Measurements from ENCODE around the gene OR2H2.

The OR2H2 gene

DNA sequence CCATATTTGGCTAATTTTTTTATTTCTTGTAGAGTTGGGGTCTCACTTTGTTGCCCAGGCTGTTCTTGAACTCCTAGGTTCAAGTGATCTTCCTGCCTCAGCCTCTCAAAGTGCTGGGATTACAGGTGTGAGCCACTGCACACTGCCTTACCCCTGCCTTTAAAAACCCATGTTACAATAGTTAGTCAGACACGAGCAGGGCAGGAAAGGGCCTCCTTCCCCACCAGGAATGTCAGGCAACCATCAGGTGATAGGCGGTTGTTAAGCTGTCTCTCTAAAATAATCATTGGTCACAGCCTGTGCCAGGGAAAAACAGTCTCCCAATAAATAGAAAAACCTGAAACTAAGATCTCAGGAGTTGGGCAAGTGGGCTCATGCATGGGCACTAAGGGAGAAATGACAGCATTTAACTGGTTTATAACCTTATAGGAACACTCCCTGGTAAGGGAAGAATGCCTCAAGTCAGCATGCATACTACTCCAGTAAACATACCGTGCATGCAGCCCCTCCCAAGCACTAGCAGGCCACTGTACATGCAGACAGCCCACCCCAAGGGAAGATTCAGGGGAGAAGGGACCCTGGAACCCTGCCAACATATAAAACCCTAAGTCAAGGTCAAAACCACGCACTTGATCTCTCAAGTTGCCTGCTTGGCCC lies 8.4 kb downstream of the OR2H2 start:
- Histone ChIP-seq H3K4me2 (ENCODE audit: low read depth, low read length) (no peak overlapping the region), H3K27ac (ENCODE audit: low read length) (no peak overlapping the region), H3F3A (ENCODE audit: insufficient read depth, low read length) (no peaks in the 10 kb centered on the region), H4K20me1 (ENCODE audit: insufficient read depth, low read length) (no peaks in the 10 kb centered on the region), H3K4me3 (ENCODE audit: low read length) (no peak overlapping the region), H3K79me2 (ENCODE audit: low read length) (no peaks in the 10 kb centered on the region), H3K36me3 (replicated peaks; ENCODE audit: insufficient read depth, low read length) (no peaks in the 10 kb centered on the region), H3K9me2 (replicated peaks; ENCODE audit: insufficient read depth, low read length) (no peaks in the 10 kb centered on the region), H3K9me3 (replicated peaks; ENCODE audit: insufficient read depth, low read length) (no peaks in the 10 kb centered on the region), H3K4me1 (ENCODE audit: low read length) (no peaks in the 10 kb centered on the region), H3K27me3 (replicated peaks; ENCODE audit: insufficient read depth, low read length) (no peaks in the 10 kb centered on the region), H2AFZ (ENCODE audit: low read length) (no peak overlapping the region), H3K9ac (ENCODE audit: low read length) (no peak overlapping the region)
- TF ChIP-seq, protein P1, sequence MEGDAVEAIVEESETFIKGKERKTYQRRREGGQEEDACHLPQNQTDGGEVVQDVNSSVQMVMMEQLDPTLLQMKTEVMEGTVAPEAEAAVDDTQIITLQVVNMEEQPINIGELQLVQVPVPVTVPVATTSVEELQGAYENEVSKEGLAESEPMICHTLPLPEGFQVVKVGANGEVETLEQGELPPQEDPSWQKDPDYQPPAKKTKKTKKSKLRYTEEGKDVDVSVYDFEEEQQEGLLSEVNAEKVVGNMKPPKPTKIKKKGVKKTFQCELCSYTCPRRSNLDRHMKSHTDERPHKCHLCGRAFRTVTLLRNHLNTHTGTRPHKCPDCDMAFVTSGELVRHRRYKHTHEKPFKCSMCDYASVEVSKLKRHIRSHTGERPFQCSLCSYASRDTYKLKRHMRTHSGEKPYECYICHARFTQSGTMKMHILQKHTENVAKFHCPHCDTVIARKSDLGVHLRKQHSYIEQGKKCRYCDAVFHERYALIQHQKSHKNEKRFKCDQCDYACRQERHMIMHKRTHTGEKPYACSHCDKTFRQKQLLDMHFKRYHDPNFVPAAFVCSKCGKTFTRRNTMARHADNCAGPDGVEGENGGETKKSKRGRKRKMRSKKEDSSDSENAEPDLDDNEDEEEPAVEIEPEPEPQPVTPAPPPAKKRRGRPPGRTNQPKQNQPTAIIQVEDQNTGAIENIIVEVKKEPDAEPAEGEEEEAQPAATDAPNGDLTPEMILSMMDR (IDR thresholded peaks at IDR 0.05; ENCODE audit: low read length), result no peak
- no peak for TF ChIP-seq EZH2 (optimal IDR thresholded peaks at IDR 0.05; ENCODE audit: low read depth, low read length)
- no peak for TF ChIP-seq EZH2phosphoT487 (IDR thresholded peaks at IDR 0.05; ENCODE audit: low read length)
- no peak for DNase-seq

DNA sequence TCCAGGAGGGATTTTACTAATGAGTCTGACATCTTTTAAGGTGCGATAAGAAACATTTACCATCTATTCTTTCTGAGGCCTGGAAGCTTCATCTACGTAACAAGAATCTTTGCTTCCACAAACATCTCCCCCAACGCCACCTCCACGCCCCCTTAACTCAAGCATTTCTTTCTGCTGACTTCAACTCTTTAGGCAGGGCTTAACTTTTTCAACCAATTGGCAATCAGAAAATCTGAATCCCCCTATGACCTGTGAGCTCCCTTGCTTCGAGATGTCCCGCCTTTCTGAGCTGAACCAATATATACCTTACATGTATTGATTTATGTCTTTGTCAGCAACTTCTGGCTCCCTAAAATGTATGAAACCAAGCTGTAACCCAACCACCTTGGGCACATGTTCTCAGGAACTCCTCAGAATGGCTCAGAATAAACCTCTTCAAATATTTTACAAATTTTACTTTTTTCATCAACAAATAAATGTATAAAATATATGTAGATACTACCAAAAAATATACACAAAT lies 11.5 kb downstream of the OR2H2 start:
- Histone ChIP-seq H4K20me1 (ENCODE audit: insufficient read depth, low read length) (no peaks in the 10 kb centered on the region), H3K4me3 (ENCODE audit: low read length) (no peak overlapping the region), H2AFZ (ENCODE audit: low read length) (no peak overlapping the region), H3K4me2 (ENCODE audit: low read depth, low read length) (no peak overlapping the region), H3F3A (ENCODE audit: insufficient read depth, low read length) (no peaks in the 10 kb centered on the region), H3K36me3 (replicated peaks; ENCODE audit: insufficient read depth, low read length) (no peaks in the 10 kb centered on the region), H3K4me1 (ENCODE audit: low read length) (no peaks in the 10 kb centered on the region), H3K9ac (ENCODE audit: low read length) (no peak overlapping the region), H3K27ac (ENCODE audit: low read length) (no peak overlapping the region), H3K79me2 (ENCODE audit: low read length) (no peaks in the 10 kb centered on the region), H3K9me2 (replicated peaks; ENCODE audit: insufficient read depth, low read length) (no peaks in the 10 kb centered on the region), H3K9me3 (replicated peaks; ENCODE audit: insufficient read depth, low read length) (no peaks in the 10 kb centered on the region), H3K27me3 (replicated peaks; ENCODE audit: insufficient read depth, low read length) (no peaks in the 10 kb centered on the region)
- TF ChIP-seq EZH2phosphoT487 (IDR thresholded peaks at IDR 0.05; ENCODE audit: low read length) (no peak), EZH2 (optimal IDR thresholded peaks at IDR 0.05; ENCODE audit: low read depth, low read length) (no peak)
- TF ChIP-seq, protein P1 (IDR thresholded peaks at IDR 0.05; ENCODE audit: low read length), result no peak
- DNase-seq, result no peak

DNA sequence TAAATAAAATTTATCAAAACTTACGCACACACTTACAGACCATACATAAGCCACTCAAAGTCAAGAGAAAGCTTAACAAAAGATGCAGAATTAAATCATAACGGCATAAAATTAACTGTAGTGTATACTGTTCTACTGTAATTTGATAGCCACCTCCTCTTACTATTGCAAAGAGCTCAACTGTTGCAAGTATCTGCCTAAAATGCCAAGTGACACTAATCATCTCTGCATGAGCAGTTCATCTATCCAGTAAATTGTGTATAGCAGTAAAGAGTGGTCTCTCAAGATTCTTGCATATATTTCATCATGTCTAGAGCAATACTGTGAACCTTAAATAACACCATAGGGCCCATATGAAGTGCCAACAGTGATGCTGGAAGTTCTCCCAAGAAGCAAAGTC lies 12.3 kb downstream of the OR2H2 start:
- Histone ChIP-seq H3F3A (ENCODE audit: insufficient read depth, low read length) (no peaks in the 10 kb centered on the region), H3K27ac (ENCODE audit: low read length) (no peak overlapping the region), H3K4me3 (ENCODE audit: low read length) (no peak overlapping the region), H4K20me1 (ENCODE audit: insufficient read depth, low read length) (no peaks in the 10 kb centered on the region), H3K9ac (ENCODE audit: low read length) (no peak overlapping the region), H3K9me3 (replicated peaks; ENCODE audit: insufficient read depth, low read length) (no peaks in the 10 kb centered on the region), H3K79me2 (ENCODE audit: low read length) (no peaks in the 10 kb centered on the region), H3K4me1 (ENCODE audit: low read length) (no peaks in the 10 kb centered on the region), H3K27me3 (replicated peaks; ENCODE audit: insufficient read depth, low read length) (no peaks in the 10 kb centered on the region), H3K36me3 (replicated peaks; ENCODE audit: insufficient read depth, low read length) (no peaks in the 10 kb centered on the region), H3K9me2 (replicated peaks; ENCODE audit: insufficient read depth, low read length) (no peaks in the 10 kb centered on the region), H2AFZ (ENCODE audit: low read length) (no peak overlapping the region), H3K4me2 (ENCODE audit: low read depth, low read length) (no peak overlapping the region)
- no peak for TF ChIP-seq EZH2phosphoT487 (IDR thresholded peaks at IDR 0.05; ENCODE audit: low read length)
- TF ChIP-seq, protein P1 (IDR thresholded peaks at IDR 0.05; ENCODE audit: low read length), result no peak
- no peak for TF ChIP-seq EZH2 (optimal IDR thresholded peaks at IDR 0.05; ENCODE audit: low read depth, low read length)
- DNase-seq, result no peak

All from MM.1S (cell line).